Left kidney (tissue), 2 donors: ENCODE measurements around the gene AHCYL2. TPM values are rescaled to one million over a fixed set of nuclear protein-coding genes. Genes with fewer than 3 reads are reported as not detected.
"Not testable (repeated sequence)": the region's sequence is repeated elsewhere in the genome, so short reads cannot be mapped to it uniquely, and the experiment has no call there.

ENCODE experiments used
- DNase-seq: peaks from one replicate; pipeline ENCODE4 v3.0.0-alpha.2; 2013
- polyA plus RNA-seq: library from polyadenylated mRNA; unstranded; fragments of 120-200 nt; gene quantifications from one replicate; pipeline ENCODE4 v1.2.1, GENCODE V29; 2013; ENCODE audit not compliant: insufficient read length

AHCYL2 gene
- polyA plus RNA-seq, 1 donor = 35.7 TPM

DNA sequence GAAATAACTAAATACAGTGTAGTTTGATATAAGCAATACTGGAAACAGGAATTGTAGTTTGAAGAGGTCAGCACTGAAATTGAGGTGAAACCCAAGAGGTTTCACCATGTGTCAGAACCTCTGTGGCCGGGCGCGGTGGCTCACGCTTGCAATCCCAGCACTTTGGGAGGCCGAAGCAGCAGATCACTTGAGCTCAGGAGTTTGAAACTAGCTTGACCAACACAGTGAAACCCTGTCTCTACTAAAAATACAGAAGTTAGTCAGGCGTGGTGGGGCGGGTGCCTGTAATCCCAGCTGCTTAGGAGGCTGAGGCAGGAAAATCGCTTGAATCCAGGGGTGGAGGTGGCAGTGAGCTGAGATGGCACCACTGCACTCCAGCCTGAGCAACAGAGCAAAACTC is 13.7 kb downstream of the AHCYL2 start:
- no peak for DNase-seq

DNA sequence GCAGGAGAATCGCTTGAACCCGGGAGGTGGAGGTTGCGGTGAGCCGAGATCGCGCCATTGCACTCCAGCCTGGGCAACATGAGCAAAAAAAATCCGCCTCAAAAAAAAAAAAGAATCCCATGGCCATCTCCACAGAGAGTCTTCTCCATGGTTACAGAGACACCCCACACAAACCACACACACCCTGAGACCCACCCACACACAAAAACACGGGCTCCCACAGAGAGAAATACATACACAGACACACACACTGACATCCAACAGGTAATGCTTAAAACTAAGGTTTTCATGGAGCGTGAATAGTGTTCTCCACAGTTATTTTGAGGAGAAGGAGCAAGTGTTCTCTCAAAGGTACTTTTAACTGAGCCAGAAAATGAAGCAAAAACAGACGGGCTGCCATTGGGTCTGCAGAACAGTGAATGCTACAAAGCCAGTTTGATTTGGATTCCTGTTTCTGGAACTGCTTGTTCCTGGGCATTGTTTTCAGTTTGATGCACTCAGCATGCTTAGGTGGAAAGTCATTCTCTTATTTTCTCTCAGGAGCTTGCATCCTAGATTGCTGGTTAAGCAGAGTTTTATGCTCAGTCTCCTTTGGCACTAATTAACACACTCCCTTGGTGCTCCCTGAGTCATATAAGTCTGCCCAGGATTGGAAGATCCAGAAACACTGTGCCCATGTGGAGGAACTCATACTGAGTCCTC is 15.4 kb downstream of the AHCYL2 start:
- DNase-seq = no peak

DNA sequence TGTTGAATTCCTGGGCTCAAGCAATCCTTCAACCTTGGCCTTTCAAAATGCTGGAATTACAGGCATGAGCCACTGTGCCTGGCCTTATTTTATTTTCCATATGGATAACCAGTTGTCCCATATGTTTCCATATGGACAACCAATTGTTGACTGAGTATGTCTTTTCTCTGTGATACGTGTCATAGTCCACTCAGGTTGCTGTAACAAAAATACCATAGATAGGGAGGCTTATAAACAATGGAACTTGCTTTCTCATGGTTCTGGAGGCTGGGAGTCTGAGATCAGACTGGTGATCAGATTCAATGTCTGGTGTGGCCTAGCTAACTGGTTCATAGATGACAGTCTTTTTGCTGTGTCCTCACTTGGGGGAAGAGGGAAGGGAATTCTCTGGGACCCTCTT is 19.4 kb downstream of the AHCYL2 start:
- no peak for DNase-seq

DNA sequence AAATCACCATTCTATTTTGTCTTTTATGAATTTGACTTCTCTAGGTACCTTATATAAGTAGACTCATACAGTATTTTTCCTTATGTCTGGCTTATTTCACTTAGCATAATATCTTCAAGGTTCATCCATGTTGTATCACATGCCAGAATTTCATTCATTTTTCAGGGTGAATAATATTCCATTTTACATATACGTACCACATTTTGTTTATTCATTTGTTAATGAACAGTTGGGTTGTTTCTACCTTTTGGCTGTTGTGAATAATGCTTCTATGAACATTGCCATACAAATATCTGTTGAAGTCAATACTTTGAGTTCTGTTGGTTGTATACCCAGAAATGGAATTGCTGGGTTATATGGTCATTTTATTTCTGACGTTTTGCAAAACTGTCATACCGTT is 20.7 kb downstream of the AHCYL2 start:
- DNase-seq = no peak

DNA sequence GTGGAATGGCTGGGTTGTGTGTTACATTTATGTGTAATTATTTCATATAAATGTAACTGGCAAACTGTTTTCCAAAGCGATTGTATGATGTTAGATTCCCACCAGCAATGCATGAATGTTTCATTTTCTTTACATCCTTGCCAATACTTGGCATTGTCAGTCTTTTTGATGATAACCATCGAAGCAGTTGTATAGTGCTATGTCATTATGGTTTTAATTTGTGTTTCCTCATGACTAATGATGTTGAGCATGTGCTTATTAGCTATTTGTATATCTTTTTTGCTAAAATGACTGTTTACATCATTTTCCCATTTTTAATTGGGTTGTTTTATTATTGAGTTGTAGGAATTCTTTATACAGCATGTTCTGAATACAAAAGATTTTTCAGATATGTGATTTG is 22.3 kb downstream of the AHCYL2 start:
- no peak for DNase-seq

DNA sequence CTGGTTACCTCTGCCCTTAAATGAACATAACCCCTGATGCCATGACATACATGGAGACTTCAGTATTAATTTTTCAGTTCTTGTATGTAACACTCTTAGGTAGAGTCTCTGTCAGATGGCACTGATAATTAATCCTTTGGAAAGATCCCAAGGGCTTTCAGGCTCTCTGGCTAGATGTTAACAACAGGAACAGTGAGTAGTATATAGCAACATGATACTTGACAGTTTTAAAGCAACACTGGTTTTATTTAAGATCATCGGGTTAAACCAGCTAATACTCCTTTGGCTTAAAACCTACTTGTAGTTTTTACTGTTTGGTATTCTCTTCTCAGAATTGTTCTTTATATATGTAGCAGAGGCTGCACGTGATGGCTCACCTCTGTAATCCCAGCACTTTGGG is 27.3 kb downstream of the AHCYL2 start:
- peak; percentile 22 for DNase-seq

DNA sequence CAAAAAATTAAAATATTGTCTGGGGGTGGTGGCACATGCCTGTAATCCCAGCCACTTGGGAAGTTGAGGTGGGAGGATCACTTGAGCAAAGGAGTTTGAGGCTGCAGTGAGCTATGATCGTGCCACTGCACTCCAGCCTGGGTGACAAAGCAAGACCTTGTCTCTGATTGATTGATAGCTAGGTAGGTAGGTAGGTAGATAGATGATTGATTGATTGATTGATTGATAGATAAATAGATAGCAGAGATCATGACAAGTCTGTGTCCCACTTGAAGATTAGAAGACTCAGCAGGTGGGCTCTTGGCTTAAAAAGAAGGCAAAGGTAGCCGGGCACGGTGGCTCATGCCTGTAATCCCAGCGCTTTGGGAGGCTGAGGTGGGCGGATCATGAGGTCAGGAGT is 27.8 kb downstream of the AHCYL2 start:
- DNase-seq = not testable (repeated sequence)

DNA sequence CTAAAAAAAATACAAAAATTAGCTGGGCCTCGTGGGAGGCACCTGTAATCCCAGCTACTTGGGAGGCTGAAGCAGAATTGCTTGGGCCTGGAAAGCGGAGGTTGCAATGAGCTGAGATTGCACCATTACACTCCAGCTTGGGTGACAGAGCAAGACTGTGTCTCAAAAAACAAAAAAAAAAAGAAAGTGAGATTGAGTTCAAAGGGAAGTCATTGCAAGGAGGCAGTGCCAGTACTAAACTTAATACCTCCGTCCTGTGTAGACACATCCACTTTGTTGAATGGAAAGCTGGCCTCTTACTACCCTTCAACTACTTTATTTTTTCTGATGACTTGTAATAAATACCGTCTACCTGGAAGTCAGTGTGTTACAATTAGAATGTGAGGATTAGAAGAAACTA is 31.0 kb downstream of the AHCYL2 start:
- DNase-seq = no peak

DNA sequence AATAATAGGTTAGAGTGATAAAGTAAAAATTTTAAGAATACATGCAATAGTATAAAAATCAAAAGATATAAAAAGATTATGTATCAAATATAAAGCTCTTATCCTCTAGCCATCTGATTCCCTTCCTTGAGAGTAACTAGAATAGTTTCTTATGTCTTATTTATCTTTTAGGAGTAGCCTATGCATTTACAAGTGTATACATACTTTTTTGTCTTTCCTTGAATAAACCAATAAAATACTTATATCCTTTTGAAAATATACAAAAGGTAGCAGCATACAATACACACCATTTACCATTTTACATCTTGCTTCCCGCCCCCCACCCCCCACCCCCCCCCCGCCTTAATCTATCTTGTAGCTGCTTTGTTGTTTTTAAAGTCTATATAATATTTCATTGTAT is 31.4 kb downstream of the AHCYL2 start:
- no peak for DNase-seq

DNA sequence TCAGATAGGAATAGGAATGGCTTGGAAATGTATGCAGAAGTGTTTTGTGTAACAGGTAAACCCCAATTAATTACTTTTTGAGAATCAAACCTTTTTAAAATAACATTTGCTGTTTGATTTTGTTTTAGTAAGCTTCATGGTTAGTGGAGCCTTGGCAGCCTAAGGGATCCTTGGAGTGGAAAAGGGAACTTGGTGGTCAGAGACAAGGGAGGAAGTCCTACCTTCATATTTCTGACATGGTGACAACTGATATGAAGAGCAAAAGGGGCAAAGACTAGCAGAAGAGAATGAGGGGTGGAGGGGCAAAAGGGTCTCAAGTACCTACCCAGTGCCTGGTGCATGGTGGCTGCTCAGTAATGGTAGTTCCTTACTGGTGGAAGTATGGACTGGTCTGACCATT is 32.3 kb downstream of the AHCYL2 start:
- DNase-seq = no peak

DNA sequence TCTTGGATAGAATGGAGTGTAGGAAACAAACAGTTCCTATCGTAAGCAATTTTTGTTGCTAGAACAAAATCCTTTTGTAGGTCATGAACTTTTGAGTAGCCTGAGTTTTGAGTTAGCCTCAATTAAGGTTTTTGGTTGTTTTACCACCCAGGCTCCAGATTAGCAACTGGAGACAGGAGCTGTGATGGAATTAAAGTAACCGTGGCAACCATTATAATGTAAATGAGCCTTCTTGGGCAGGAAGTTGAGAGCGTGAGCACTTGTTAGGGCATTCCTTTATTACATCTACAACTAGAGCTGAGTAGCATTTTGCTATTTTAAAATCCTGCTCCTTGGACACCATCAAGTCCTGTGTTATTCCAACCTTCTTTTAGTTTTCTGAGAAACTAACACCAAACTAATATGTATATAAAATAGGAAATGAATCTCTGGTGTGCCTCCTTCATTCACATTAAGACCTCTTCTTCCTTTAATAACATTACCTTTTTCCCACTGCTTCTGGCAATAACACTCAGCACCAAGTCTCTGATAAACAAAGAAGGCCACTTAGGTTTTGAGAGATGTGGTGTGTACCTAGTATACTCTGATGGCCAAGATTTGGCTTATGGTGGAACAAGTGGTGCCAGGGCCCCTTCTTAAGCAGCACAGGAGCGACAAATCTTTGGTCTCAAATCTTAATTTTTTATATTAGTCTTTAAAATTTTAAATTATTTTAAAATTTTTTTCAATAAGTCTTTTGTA is 34.0 kb downstream of the AHCYL2 start:
- no peak for DNase-seq

DNA sequence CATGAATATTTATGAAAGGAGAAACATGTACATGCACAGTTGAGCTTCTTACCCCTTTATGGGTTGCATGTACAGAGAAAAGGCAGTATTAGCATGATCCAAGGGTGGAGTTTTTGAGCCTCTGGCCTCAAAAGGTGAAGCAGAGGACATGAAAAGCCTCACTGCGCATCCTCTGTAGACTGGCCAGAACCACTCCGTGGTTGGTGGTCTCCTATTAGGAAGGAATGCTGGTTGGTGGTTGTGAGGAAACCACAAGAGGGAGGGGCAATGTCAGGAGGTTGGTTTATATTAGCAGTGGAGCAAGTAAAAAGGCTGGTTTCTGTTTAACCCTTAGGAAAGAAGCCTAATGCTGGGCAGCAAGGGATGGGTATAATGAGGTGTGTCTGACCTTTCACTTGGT is 37.5 kb downstream of the AHCYL2 start:
- DNase-seq = no peak

DNA sequence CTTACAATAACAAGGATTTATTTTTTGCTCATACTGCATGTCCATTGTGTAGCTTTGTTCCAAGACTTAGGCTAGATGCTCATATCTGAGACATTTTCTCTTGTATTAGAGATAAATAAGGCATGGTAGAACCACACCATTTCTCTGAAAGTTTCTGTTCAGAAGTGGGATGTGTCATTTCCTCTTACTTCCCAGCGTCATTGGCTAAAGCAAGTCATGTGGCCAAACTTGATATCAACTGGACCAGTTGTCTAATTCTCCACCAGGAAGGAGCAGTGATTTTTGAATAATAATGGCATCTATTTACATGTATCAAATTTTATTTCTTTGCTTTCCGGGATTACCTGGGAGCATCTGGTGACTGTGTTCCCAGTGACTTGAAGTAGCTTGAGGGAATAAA is 38.3 kb downstream of the AHCYL2 start:
- no peak for DNase-seq

DNA sequence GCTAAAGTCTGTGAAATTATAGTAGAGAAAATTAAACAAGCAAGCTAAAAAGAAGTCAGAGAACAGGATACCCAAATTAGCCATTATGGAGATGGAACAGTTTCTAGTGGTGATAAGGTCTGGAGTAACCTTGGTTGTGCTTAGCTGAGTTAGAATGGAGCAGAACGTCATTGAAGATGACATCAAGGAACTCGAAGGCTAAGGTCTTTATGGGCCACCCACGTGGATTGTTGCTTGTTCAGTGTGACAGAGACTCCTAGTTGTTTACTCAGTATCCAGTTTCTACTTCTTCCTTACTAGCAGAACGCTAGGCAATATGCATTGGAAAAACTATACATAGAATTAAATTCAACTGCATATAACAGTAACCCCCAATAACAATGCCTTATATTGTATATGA is 39.7 kb downstream of the AHCYL2 start:
- no peak for DNase-seq

DNA sequence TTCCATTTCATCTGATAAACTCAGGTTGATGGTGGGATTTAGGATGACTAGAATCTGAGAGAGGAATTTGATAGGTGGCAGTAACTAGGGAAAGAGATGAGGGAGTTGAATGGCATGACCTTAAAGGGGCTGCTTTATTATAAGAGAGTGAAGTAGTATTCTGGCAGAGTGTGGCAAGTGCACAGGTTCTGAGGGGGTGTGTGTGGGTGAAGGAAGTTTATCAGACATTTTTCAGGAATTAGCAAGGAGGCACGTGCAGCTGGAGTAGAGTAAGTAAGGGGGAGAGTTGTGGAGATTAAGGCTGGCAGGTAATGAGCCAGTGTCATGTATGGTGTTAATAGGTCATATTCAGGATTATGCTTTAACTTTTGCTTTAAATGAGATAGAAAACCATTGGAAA is 40.5 kb downstream of the AHCYL2 start:
- DNase-seq = no peak

DNA sequence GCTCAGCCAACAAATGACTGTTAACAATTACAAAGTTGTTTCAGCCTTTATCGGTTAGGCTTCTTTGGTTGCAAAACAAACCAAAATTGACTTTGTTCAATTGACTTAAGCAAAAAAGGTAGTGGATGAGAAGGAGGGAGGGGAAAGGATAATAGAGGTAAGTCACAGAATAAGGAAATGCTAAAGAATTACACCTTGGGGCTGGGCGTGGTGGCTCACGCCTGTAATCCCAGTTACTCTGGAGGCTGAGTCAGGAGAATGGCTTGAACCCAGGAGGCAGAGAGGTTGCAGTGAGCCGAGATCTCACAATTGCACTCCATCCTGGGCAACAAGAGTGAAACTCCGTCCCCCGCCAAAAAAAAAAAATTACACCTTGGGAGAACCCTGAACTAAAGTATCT is 41.4 kb downstream of the AHCYL2 start:
- DNase-seq = no peak

DNA sequence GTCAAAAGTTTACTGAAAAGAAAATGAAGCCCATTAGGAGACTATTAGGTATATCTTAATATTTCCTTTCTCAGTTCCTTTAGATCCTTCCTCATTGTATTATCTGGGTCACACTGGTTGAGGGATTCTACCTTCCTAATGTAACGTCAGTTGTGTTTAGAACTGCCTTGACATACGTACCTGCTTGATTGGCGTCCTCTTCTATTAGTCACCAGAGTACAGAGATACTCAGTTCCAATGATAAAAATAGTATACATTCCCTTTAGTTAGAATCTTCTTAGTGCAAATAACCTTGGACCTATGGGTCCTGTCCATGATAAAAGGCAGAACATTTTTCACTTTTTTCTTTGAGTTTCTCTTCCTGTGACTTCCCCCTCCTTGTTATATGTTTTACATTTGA is 45.2 kb downstream of the AHCYL2 start:
- no peak for DNase-seq

DNA sequence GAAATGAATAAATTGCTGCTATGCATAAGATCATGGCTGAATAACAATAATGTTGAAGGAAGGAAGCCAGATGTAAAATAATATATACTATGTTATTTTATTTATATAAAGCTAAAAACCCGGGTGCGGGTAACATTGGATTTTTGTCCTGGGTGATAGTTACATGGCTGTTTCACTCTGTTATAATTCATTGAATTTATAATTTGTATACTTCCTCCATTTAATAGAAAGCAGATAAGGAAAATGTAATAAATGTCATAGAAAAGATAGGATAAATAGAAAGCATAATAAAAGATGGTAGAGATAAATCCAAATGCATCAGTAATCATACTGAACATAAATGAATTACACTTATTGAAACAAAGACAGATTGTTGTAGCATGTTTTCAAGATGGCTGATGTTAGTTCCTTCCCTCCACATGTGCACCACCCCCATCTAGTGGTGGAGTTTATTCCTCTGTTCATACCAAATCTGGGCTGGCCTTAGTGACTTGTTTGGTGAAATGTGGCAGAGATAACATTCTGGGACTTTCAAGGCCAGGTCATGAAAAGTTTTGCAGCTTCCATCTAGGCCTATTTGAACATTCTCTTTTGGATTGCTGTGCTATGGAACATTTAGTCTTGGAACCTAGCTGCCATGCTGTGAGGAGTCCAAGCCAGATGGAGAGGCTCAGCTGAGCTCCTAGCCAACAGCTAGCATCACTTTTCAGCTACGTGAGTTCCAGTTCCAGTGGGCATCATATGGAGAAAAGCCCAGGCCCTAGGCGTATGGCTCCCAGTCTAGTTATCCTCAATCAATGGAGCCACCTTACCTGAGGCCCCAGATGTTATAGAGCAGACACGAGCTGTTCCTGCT is 46.9 kb downstream of the AHCYL2 start:
- DNase-seq = peak; percentile 40

DNA sequence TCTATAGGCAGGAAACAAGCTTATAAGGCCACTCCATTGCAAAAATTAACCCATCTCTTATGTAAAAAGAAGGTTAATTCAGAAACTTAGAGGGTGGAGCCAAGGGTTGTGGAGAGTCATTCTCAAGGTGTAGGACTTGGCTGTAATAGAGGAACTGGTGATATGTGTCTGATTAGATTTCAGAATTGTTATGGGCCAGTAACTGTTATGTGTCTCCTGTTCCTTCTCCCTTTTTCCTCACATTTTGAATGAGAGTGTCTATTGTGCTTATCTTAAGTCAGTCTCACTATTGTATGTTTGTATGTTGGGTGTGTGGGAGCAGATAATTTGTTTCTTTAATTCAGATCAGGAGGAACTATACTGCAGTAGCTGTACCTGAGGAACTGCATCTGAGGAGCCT is 49.1 kb downstream of the AHCYL2 start:
- DNase-seq = no peak

DNA sequence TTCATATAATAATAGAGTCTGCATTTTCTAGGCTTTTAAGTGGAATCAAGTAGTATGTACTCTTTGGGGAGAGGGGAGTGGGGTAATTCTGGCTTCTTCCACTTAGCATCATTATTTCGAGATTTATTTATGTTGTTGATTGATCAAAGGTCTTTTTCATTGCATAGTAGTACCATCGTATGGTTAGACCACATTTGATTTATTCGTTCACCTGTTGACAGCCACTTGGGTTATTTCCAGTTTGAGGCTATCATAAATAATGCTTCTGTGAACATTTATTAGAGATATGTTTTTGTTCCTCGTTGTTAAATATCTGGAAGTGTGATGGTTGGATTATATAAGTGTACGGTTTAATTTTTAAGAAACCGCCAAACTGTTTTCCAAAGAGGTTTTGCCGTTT is 52.8 kb downstream of the AHCYL2 start:
- no peak for DNase-seq

DNA sequence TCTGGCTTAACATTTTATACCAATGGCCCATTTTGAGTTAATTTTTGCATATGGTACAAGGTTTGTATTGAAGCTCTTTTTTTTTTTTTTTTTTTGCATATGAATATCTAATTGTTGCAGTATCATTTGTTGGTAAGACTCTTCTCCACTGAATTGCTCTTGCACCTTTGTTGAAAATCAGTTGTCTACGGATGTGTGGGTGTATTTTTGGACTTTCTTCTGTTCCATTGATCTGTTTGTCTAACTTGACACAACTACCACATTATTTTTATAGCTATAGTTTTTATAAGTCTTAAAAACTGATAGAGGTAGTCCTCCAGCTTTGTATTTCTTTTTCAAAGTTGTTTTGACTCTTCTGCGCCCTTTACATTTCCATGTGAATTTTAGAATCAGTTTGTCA is 53.9 kb downstream of the AHCYL2 start:
- DNase-seq = no peak

DNA sequence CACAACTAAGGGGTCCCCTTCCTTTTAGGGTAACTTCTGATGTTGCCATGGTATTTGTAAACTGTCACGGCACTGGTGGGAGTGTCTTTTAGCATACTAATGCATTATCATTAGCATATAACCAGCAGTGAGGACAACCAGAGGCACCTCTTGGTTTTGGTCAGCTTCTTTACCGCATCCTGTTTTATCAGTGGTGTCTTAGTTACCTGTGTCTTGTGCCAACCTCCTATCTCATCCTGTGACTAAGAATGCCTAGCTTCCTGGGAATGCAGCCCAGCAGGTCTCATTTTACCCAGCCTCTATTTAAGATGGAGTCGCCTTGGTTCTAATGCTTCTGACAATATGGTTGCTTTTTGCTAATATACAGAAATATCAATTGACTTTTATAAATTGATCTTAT is 54.9 kb downstream of the AHCYL2 start:
- DNase-seq = no peak

DNA sequence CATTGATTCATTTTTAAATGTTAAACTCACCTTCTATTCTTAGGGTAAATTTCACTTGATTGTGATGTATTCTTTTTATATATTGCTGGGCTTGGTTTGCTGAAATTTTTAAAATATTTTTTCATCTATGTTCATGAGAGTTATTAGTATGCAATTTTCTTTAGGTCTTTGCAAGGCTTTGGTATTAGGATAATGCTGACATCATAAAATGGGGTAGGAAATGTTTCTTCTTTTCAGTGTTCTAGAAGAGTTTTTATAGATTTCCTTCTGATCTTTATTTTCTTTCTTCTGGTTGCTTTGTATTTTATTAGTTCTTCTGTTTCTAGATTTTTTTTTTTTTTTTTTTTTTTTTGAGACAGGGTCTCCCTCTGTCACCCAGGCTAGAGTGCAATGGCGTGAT is 56.3 kb downstream of the AHCYL2 start:
- DNase-seq = no peak
